ENCODE measurements around the gene RFPL2.
A peak's percentile ranks its signal among the peaks of the same experiment; 100 is the strongest.

The RFPL2 gene

GRCh38 chr22:32204856-32205722, at the start of gene RFPL2:
Gene RFPL2, minus strand, starts transcription at chr22:32205073. Its CDS starts 2,622 bp downstream, at chr22:32202451.
- Histone ChIP-seq H3K4me2 (no peak within 1 kb of the TSS), H3K36me3 (no peaks in the 10 kb centered on the region), H3K27me3 (peaks cover 11 to 25% (median 17%) of the 10 kb centered on the region in 11 experiments), H4K20me1 (no peaks in the 10 kb centered on the region), H3K9me3 (replicated peaks in 1 of 11) (no peaks in the 10 kb centered on the region), H3K9ac (no peak within 1 kb of the TSS), H3K4me1 (peaks cover 0 to 51% (median 9%) of the 10 kb centered on the region in 10 experiments; a peak in 11 of 20 replicates), H3K4me3 (no peak within 1 kb of the TSS), H3K27ac (no peak within 1 kb of the TSS)
- TF ChIP-seq Cebpa-rat (IDR thresholded peaks at IDR 0.05), result no peak

- no peak overlapping the region for H3K4me2 ChIP-seq
- no peaks in the 10 kb centered on the region for H3K36me3 ChIP-seq
- H3K4me3 ChIP-seq, result no peak overlapping the region
- H3K4me1 ChIP-seq, result peaks cover 0 to 8% (median 0%) of the 10 kb centered on the region in 10 experiments; a peak in 1 of 20 replicates
- no peak for TF ChIP-seq Cebpa-rat (IDR thresholded peaks at IDR 0.05)
- H3K9ac ChIP-seq, result no peak overlapping the region
- H3K27ac ChIP-seq, result no peak overlapping the region
- H3K27me3 ChIP-seq, result no peaks in the 10 kb centered on the region
- no peaks in the 10 kb centered on the region for H3K9me3 ChIP-seq (replicated peaks in 1 of 11)
- no peaks in the 10 kb centered on the region for H4K20me1 ChIP-seq
Measured at GRCh38 chr22:32249231-32249630, 44.4 kb upstream of the RFPL2 start.

- H3K27me3 ChIP-seq, result no peaks in the 10 kb centered on the region
- H3K27ac ChIP-seq, result no peak overlapping the region
- peaks cover 0 to 8% (median 0%) of the 10 kb centered on the region in 10 experiments; a peak in 1 of 20 replicates for H3K4me1 ChIP-seq
- peak overlapping the region in 1 of 11 experiments; percentile 18; a peak in 1 of 22 replicates for H3K4me2 ChIP-seq
- no peak for TF ChIP-seq Cebpa-rat (IDR thresholded peaks at IDR 0.05)
- H3K36me3 ChIP-seq, result no peaks in the 10 kb centered on the region
- no peak overlapping the region for H3K9ac ChIP-seq
- H4K20me1 ChIP-seq, result no peaks in the 10 kb centered on the region
- no peak overlapping the region for H3K4me3 ChIP-seq
- H3K9me3 ChIP-seq (replicated peaks in 1 of 11), result no peaks in the 10 kb centered on the region
Measured at GRCh38 chr22:32248276-32248675, 43.4 kb upstream of the RFPL2 start.

- TF ChIP-seq Cebpa-rat (IDR thresholded peaks at IDR 0.05), result no peak
- Histone ChIP-seq H3K4me3 (no peak overlapping the region), H3K27ac (no peak overlapping the region), H3K27me3 (no peaks in the 10 kb centered on the region), H4K20me1 (no peaks in the 10 kb centered on the region), H3K36me3 (no peaks in the 10 kb centered on the region), H3K9me3 (replicated peaks in 1 of 11) (no peaks in the 10 kb centered on the region), H3K4me2 (no peak overlapping the region), H3K4me1 (peaks cover 0 to 13% (median 0%) of the 10 kb centered on the region in 10 experiments; a peak in 1 of 20 replicates), H3K9ac (no peak overlapping the region)
Measured at GRCh38 chr22:32246166-32246565, 41.3 kb upstream of the RFPL2 start.

- no peaks in the 10 kb centered on the region for H3K27me3 ChIP-seq
- H3K4me3 ChIP-seq, result no peak overlapping the region
- no peaks in the 10 kb centered on the region for H4K20me1 ChIP-seq
- H3K36me3 ChIP-seq, result no peaks in the 10 kb centered on the region
- no peak overlapping the region for H3K9ac ChIP-seq
- TF ChIP-seq Cebpa-rat (IDR thresholded peaks at IDR 0.05), result no peak
- no peaks in the 10 kb centered on the region for H3K9me3 ChIP-seq (replicated peaks in 1 of 11)
- H3K4me2 ChIP-seq, result no peak overlapping the region
- H3K4me1 ChIP-seq, result peaks cover 0 to 13% (median 0%) of the 10 kb centered on the region in 10 experiments; a peak in 1 of 20 replicates
- no peak overlapping the region for H3K27ac ChIP-seq
Measured at GRCh38 chr22:32245042-32245441, 40.2 kb upstream of the RFPL2 start.

GRCh38 chr22:32244547-32244946, 39.7 kb upstream of the RFPL2 start:
- Histone ChIP-seq H4K20me1 (no peaks in the 10 kb centered on the region), H3K36me3 (no peaks in the 10 kb centered on the region), H3K9me3 (replicated peaks in 1 of 11) (no peaks in the 10 kb centered on the region), H3K4me3 (no peak overlapping the region), H3K9ac (no peak overlapping the region), H3K4me2 (no peak overlapping the region), H3K27me3 (no peaks in the 10 kb centered on the region), H3K4me1 (peaks cover 0 to 13% (median 0%) of the 10 kb centered on the region in 10 experiments; a peak in 1 of 20 replicates), H3K27ac (no peak overlapping the region)
- no peak for TF ChIP-seq Cebpa-rat (IDR thresholded peaks at IDR 0.05)

GRCh38 chr22:32240461-32240860, 35.6 kb upstream of the RFPL2 start:
- Histone ChIP-seq H3K9ac (no peak overlapping the region), H3K9me3 (replicated peaks in 1 of 11) (no peaks in the 10 kb centered on the region), H3K27ac (no peak overlapping the region), H3K36me3 (no peaks in the 10 kb centered on the region), H3K4me1 (peaks cover 0 to 13% (median 0%) of the 10 kb centered on the region in 10 experiments; a peak in 1 of 20 replicates), H3K4me3 (no peak overlapping the region), H3K4me2 (no peak overlapping the region), H4K20me1 (no peaks in the 10 kb centered on the region), H3K27me3 (no peaks in the 10 kb centered on the region)
- TF ChIP-seq Cebpa-rat (IDR thresholded peaks at IDR 0.05), result peak in 3 of 11 experiments; percentile 44 to 62 (median 59); a peak in 4 of 22 replicates

- no peak overlapping the region for H3K4me2 ChIP-seq
- no peaks in the 10 kb centered on the region for H3K27me3 ChIP-seq
- no peak overlapping the region for H3K4me3 ChIP-seq
- no peaks in the 10 kb centered on the region for H3K36me3 ChIP-seq
- no peaks in the 10 kb centered on the region for H4K20me1 ChIP-seq
- TF ChIP-seq Cebpa-rat (IDR thresholded peaks at IDR 0.05), result no peak
- H3K27ac ChIP-seq, result no peak overlapping the region
- H3K9me3 ChIP-seq (replicated peaks in 1 of 11), result no peaks in the 10 kb centered on the region
- H3K4me1 ChIP-seq, result peaks cover 0 to 24% (median under 1%) of the 10 kb centered on the region in 10 experiments; a peak in 5 of 20 replicates
- no peak overlapping the region for H3K9ac ChIP-seq
Measured at GRCh38 chr22:32237906-32238305, 33.0 kb upstream of the RFPL2 start.

- Histone ChIP-seq H3K4me3 (no peak overlapping the region), H3K27ac (no peak overlapping the region), H3K36me3 (no peaks in the 10 kb centered on the region), H3K9ac (no peak overlapping the region), H3K4me2 (no peak overlapping the region), H3K9me3 (replicated peaks in 1 of 11) (no peaks in the 10 kb centered on the region), H4K20me1 (no peaks in the 10 kb centered on the region), H3K4me1 (peaks cover 0 to 24% (median 2%) of the 10 kb centered on the region in 10 experiments; a peak in 6 of 20 replicates), H3K27me3 (no peaks in the 10 kb centered on the region)
- no peak for TF ChIP-seq Cebpa-rat (IDR thresholded peaks at IDR 0.05)
Measured at GRCh38 chr22:32236970-32237369, 32.1 kb upstream of the RFPL2 start.

All from BLaER1 treated with 17β-estradiol and CSF1 and Interleukin-3, amounts not matched to agents 10 nM and 100 nM (cell line).